CD4-positive, CD25-positive, alpha-beta regulatory T cell (primary cell): ENCODE results near the gene RPGR. TPM values are rescaled to one million over a fixed set of nuclear protein-coding genes. Genes with fewer than 3 reads are reported as not detected.

Experiments used
- ATAC-seq, 2 donors: fragments of 150-1000 bp; cut with Tn5 transposase; one replicate each; pipeline ENCODE4 v1.10.0; 2021; ENCODE audit warnings: low read depth in 2 of 2, moderate number of reproducible peaks in 2 of 2, moderate library complexity in 1 of 2
- DNase-seq, 3 donors: peaks; one replicate each; pipeline versions ENCODE4 v3.0.0 to v3.0.0-alpha.2; 2012 to 2022; ENCODE audit warnings: mixed read lengths in 1 of 3
- H3K27ac ChIP-seq: one replicate; pipeline ENCODE4 v1.7.0; 2013; ENCODE audit warnings: mild to moderate bottlenecking, low read length; ENCODE audit not compliant: insufficient read depth, poor library complexity, severe bottlenecking
- H3K27me3 ChIP-seq: one replicate; pipeline ENCODE4 v1.7.0; 2013; ENCODE audit warnings: low read length; ENCODE audit not compliant: control insufficient read depth, insufficient read depth
- H3K36me3 ChIP-seq: one replicate; pipeline ENCODE4 v1.7.0; 2013; ENCODE audit warnings: mild to moderate bottlenecking, low read length, moderate library complexity; ENCODE audit not compliant: control insufficient read depth, insufficient read depth
- H3K4me1 ChIP-seq: 2 replicates; pipeline ENCODE4 v1.7.0; 2013; ENCODE audit warnings: mild to moderate bottlenecking, low read length; ENCODE audit not compliant: insufficient read depth, control insufficient read depth, poor library complexity, severe bottlenecking
- H3K4me3 ChIP-seq: one replicate; pipeline ENCODE4 v1.7.0; 2013; ENCODE audit warnings: low read depth, mild to moderate bottlenecking, low read length, moderate library complexity
- H3K9me3 ChIP-seq, 2 experiments: 1 replicate in 1 of 2; 2 replicates in 1 of 2; pipeline ENCODE4 v1.7.0; 2013; ENCODE audit warnings: low read length in 2 of 2, mild to moderate bottlenecking in 1 of 2, moderate library complexity in 1 of 2; ENCODE audit not compliant: control insufficient read depth in 2 of 2
- H3K27ac Mint-ChIP-seq, 3 donors: one replicate each; pipeline ENCODE4 v1.8.0; 2020 to 2022; ENCODE audit warnings: mild to moderate bottlenecking in 3 of 3, mixed read lengths in 3 of 3, moderate library complexity in 2 of 3
- H3K27me3 Mint-ChIP-seq: one replicate; pipeline ENCODE4 v1.8.0; 2022; ENCODE audit warnings: mild to moderate bottlenecking, mixed read lengths
- H3K36me3 Mint-ChIP-seq: one replicate; pipeline ENCODE4 v1.8.0; 2020; ENCODE audit warnings: mixed read lengths
- H3K4me1 Mint-ChIP-seq, 4 donors: one replicate each; pipeline ENCODE4 v1.8.0; 2020 to 2022; ENCODE audit warnings: mixed read lengths in 4 of 4, mild to moderate bottlenecking in 1 of 4
- H3K4me3 Mint-ChIP-seq, 4 donors: one replicate each; pipeline ENCODE4 v1.8.0; 2020 to 2022; ENCODE audit warnings: mild to moderate bottlenecking in 4 of 4, mixed read lengths in 4 of 4, moderate library complexity in 3 of 4
- H3K9me3 Mint-ChIP-seq, 7 donors: one replicate each; pipeline ENCODE4 v1.8.0; 2020 to 2022; ENCODE audit warnings: mixed read lengths in 7 of 7, mild to moderate bottlenecking in 3 of 7, moderate library complexity in 2 of 7
- polyA plus RNA-seq, 4 donors: library from polyadenylated mRNA; unstranded; fragments of 300-500 nt; fragmentation: Illumina TruSeq; gene quantifications; one replicate each; pipeline ENCODE4 v1.2.3, GENCODE V29; 2021
- total RNA-seq: library from RNA; stranded (reverse); gene quantifications from one replicate; pipeline ENCODE4 v1.2.3, GENCODE V29; 2022

The RPGR gene
- total and polyA plus RNA-seq, 5 donors from 2014 or later = 3.8 to 18.1 (median 4.9) TPM

GRCh38 chrX:38363046-38363445, 35.7 kb upstream of the RPGR start:
- H3K27me3 Mint-ChIP-seq = no peaks in the 10 kb centered on the region
- Histone ChIP-seq H3K4me1 (no peaks in the 10 kb centered on the region), H3K4me3 (no peak overlapping the region), H3K36me3 (no peaks in the 10 kb centered on the region), H3K27ac (no peak overlapping the region), H3K9me3 (no peaks in the 10 kb centered on the region), H3K27me3 (peaks cover 6% of the 10 kb centered on the region)
- no peak overlapping the region for H3K4me3 Mint-ChIP-seq
- H3K4me1 Mint-ChIP-seq = peaks cover 0 to 4% (median 0%) of the 10 kb centered on the region in 4 donors
- DNase-seq (no peak), ATAC-seq (no peak)
- H3K36me3 Mint-ChIP-seq = no peaks in the 10 kb centered on the region
- H3K9me3 Mint-ChIP-seq = peaks cover 0 to 1% (median 0%) of the 10 kb centered on the region in 7 donors
- H3K27ac Mint-ChIP-seq = no peak overlapping the region

- Mint-ChIP-seq H3K27me3 (no peaks in the 10 kb centered on the region), H3K9me3 (peaks cover 0 to 1% (median 0%) of the 10 kb centered on the region in 7 donors), H3K27ac (no peak overlapping the region), H3K4me3 (no peak overlapping the region), H3K4me1 (no peaks in the 10 kb centered on the region), H3K36me3 (no peaks in the 10 kb centered on the region)
- ATAC-seq = no peak
- Histone ChIP-seq H3K36me3 (no peaks in the 10 kb centered on the region), H3K4me3 (no peak overlapping the region), H3K4me1 (no peaks in the 10 kb centered on the region), H3K9me3 (no peaks in the 10 kb centered on the region), H3K27me3 (no peaks in the 10 kb centered on the region), H3K27ac (no peak overlapping the region)
- DNase-seq = no peak
These were observed 30.7 kb upstream of the RPGR start for GRCh38 chrX:38357747-38358673.

- ATAC-seq = no peak
- Mint-ChIP-seq H3K4me1 (no peaks in the 10 kb centered on the region), H3K9me3 (peaks cover 0 to 1% (median 0%) of the 10 kb centered on the region in 7 donors), H3K4me3 (no peak overlapping the region), H3K27me3 (peaks cover under 1% of the 10 kb centered on the region), H3K36me3 (no peaks in the 10 kb centered on the region), H3K27ac (no peak overlapping the region)
- Histone ChIP-seq H3K4me1 (no peaks in the 10 kb centered on the region), H3K9me3 (no peaks in the 10 kb centered on the region), H3K27ac (no peak overlapping the region), H3K4me3 (no peak overlapping the region), H3K36me3 (no peaks in the 10 kb centered on the region), H3K27me3 (no peaks in the 10 kb centered on the region)
- no peak for DNase-seq
These were observed 29.1 kb upstream of the RPGR start for GRCh38 chrX:38356401-38356800.

GRCh38 chrX:38352362-38352761, 25.1 kb upstream of the RPGR start, which contains the start of gene OTC:
TSS of gene OTC (plus strand) at chrX:38352604. CDS start at chrX:38352697, 93 bp downstream.
- no peak within 1 kb of the TSS for H3K4me3 ChIP-seq
- peaks cover 5% of the 10 kb centered on the region for H3K27me3 ChIP-seq
- H3K9me3 Mint-ChIP-seq = no peaks in the 10 kb centered on the region
- H3K4me1 ChIP-seq = no peaks in the 10 kb centered on the region
- ATAC-seq (no peak), DNase-seq (no peak)
- H3K27ac ChIP-seq = no peak within 1 kb of the TSS
- H3K27ac Mint-ChIP-seq = no peak within 1 kb of the TSS
- peaks cover 10% of the 10 kb centered on the region for H3K27me3 Mint-ChIP-seq
- H3K4me1 Mint-ChIP-seq = no peaks in the 10 kb centered on the region
- no peaks in the 10 kb centered on the region for H3K9me3 ChIP-seq
- H3K36me3 ChIP-seq = no peaks in the 10 kb centered on the region
- no peaks in the 10 kb centered on the region for H3K36me3 Mint-ChIP-seq
- H3K4me3 Mint-ChIP-seq = no peak within 1 kb of the TSS

- Histone ChIP-seq H3K27ac (no peak overlapping the region), H3K36me3 (no peaks in the 10 kb centered on the region), H3K4me1 (no peaks in the 10 kb centered on the region), H3K4me3 (no peak overlapping the region), H3K9me3 (no peaks in the 10 kb centered on the region), H3K27me3 (peaks cover 5% of the 10 kb centered on the region)
- peaks cover 10% of the 10 kb centered on the region for H3K27me3 Mint-ChIP-seq
- no peaks in the 10 kb centered on the region for H3K4me1 Mint-ChIP-seq
- DNase-seq (no peak), ATAC-seq (no peak)
- no peaks in the 10 kb centered on the region for H3K9me3 Mint-ChIP-seq
- H3K27ac Mint-ChIP-seq = no peak overlapping the region
- no peak overlapping the region for H3K4me3 Mint-ChIP-seq
- no peaks in the 10 kb centered on the region for H3K36me3 Mint-ChIP-seq
These were observed 24.0 kb upstream of the RPGR start for GRCh38 chrX:38351346-38351745.

- no peak overlapping the region for H3K4me3 Mint-ChIP-seq
- Histone ChIP-seq H3K4me1 (no peaks in the 10 kb centered on the region), H3K9me3 (no peaks in the 10 kb centered on the region), H3K27me3 (peaks cover 12% of the 10 kb centered on the region), H3K27ac (no peak overlapping the region), H3K4me3 (no peak overlapping the region), H3K36me3 (no peaks in the 10 kb centered on the region)
- no peak for ATAC-seq
- H3K4me1 Mint-ChIP-seq = no peaks in the 10 kb centered on the region
- H3K27ac Mint-ChIP-seq = no peak overlapping the region
- H3K36me3 Mint-ChIP-seq = no peaks in the 10 kb centered on the region
- peaks cover 10% of the 10 kb centered on the region for H3K27me3 Mint-ChIP-seq
- no peaks in the 10 kb centered on the region for H3K9me3 Mint-ChIP-seq
- DNase-seq = peak in 1 of 3 donors; percentile 2
These were observed 19.8 kb upstream of the RPGR start for GRCh38 chrX:38347136-38347535.

- peaks cover 12% of the 10 kb centered on the region for H3K27me3 ChIP-seq
These were observed 18.8 kb upstream of the RPGR start for GRCh38 chrX:38346150-38346549.

More at GRCh38 chrX:38346150-38346549, 18.8 kb upstream of the RPGR start:
- H3K36me3 Mint-ChIP-seq = no peaks in the 10 kb centered on the region
- H3K36me3 ChIP-seq = no peaks in the 10 kb centered on the region
- no peak for DNase-seq
- H3K9me3 ChIP-seq = no peaks in the 10 kb centered on the region
- no peaks in the 10 kb centered on the region for H3K4me1 ChIP-seq
- ATAC-seq = no peak
- H3K4me1 Mint-ChIP-seq = no peaks in the 10 kb centered on the region
- no peak overlapping the region for H3K4me3 ChIP-seq
- peaks cover 7% of the 10 kb centered on the region for H3K27me3 Mint-ChIP-seq
- no peak overlapping the region for H3K4me3 Mint-ChIP-seq
- H3K27ac ChIP-seq = no peak overlapping the region
- no peaks in the 10 kb centered on the region for H3K9me3 Mint-ChIP-seq
- H3K27ac Mint-ChIP-seq = no peak overlapping the region
